HUDEP-2 (cell line): Measurements from ENCODE around the gene JCAD.

Source experiments
- DNase-seq, 76 experiments: peaks; one replicate each; lab custom pipeline; 2025; ENCODE audit not compliant: unreplicated experiment in 76 of 76; lab: John Stamatoyannopoulos, UW

Gene JCAD

GRCh38 chr10:30046476-30046875 is 12.9 kb downstream of the JCAD start:
- no peak for DNase-seq

- no peak for DNase-seq
These were observed 13.4 kb downstream of the JCAD start for GRCh38 chr10:30045961-30046360.

GRCh38 chr10:30043476-30044270 is 15.7 kb downstream of the JCAD start:
- no peak for DNase-seq

GRCh38 chr10:30042820-30043219 is 16.6 kb downstream of the JCAD start:
- no peak for DNase-seq

GRCh38 chr10:30041196-30042105 is 17.9 kb downstream of the JCAD start:
- DNase-seq = no peak

GRCh38 chr10:30040597-30040996 is 18.8 kb downstream of the JCAD start:
- no peak for DNase-seq

GRCh38 chr10:30039988-30040387 is 19.4 kb downstream of the JCAD start:
- DNase-seq = no peak

GRCh38 chr10:30039567-30039966 is 19.8 kb downstream of the JCAD start:
- no peak for DNase-seq

- DNase-seq = no peak
These were observed 20.4 kb downstream of the JCAD start for GRCh38 chr10:30038781-30039536.

DNA sequence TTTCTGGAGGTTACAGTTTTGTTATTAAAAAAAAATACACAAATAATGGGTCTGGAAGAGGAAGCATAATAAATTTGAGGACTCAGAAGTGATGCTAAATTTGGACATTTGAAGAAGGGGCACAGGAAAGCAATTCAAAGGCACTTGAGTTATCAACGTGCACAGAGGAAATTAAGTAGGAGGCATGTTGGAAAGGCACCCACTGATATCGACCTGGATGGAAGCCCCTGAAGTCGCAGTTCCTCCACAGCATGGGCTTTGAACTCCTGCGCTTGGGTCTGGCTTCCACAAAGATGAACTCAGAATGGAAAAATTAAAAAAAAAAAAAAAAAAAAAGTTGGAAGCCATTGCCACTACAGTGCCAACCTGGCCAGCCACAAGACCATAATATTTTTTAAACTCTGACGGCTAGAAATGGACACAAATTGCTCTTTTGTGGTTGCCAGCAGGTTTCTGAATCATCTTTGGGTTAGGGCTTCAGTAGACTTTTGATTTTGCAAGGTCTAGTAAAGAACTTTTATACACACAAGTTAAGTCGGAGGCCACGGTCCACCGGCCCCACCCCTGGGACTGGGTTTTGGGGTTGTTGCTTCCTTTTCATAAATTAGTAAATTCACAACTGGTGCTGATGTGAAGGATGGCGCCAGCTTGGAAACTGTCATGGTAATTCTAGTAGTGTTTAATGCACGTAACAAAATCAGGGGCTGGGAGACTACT is 21.6 kb downstream of the JCAD start:
- DNase-seq = no peak

GRCh38 chr10:30036811-30037210 is 22.6 kb downstream of the JCAD start:
- DNase-seq = no peak

GRCh38 chr10:30036341-30036740 is 23.0 kb downstream of the JCAD start:
- no peak for DNase-seq

DNA sequence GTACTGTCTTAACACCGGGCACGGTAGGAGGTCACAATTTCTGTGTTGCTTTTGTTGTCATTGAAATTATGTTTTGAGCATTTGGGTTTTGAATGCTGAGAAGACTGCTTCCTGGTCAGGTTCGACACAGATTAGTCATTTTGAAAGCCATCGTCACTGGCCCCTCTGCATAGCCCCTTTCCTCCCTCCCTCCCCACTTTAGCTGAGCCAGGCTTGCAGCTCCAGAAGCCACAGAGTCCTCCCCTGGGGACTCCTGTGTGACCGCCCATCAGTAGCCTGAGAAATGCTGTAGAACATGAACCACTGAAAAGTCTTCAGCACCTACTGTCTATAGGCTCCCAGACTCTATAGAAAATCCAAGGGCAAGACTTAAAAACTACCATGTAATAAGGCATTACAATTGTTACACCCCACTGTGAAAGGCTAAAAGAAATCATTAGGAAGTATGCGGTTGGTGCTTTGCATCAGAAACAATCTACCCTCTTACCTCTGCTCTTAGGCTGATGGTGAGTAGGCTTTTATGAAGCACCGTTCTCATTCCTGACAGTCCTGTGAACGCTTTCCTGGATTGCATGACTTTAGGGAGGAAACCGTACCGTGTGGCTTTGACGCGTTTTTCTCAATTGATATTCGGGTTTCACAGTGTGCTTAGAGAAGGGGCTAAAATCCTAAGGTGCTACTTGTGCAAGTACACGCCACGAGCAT is 24.8 kb downstream of the JCAD start:
- no peak for DNase-seq

DNA sequence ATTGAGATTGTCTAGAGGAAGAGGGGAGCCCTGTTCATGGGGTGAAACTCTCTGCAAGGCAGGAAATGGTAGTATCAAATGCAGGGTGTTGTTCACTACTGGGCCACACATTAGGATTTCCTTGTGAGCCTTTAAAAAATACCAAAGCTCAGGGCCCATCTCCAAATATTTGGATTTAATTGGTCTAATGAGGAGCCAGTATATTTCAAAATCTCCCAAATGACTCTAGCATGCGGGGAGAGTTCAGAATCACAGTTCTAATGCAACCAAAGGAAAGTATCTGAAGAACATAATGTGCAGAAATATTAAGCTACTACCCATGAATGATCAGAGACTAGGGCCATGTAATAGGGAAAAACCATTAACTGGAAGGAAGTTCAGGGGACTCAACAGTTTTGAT is 27.3 kb downstream of the JCAD start:
- DNase-seq = no peak

- DNase-seq = no peak
These were observed 29.5 kb downstream of the JCAD start for GRCh38 chr10:30029872-30030256.

GRCh38 chr10:30029164-30029871 is 30.1 kb downstream of the JCAD start:
- no peak for DNase-seq

DNA sequence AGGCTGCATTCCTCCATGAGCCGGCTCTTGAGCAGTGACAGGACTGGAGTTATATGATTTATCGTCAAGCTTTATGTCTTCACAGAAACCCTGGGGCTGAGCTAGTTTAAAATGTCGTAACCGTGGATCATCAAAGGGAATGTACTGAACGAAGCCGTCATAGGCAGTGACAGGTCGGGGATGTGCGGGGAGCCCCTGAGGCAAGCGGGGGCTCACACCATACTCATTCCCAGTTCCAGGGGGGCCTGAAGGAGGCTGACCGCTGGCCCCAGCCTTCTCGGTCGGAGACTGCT is 30.7 kb downstream of the JCAD start:
- DNase-seq = no peak

DNA sequence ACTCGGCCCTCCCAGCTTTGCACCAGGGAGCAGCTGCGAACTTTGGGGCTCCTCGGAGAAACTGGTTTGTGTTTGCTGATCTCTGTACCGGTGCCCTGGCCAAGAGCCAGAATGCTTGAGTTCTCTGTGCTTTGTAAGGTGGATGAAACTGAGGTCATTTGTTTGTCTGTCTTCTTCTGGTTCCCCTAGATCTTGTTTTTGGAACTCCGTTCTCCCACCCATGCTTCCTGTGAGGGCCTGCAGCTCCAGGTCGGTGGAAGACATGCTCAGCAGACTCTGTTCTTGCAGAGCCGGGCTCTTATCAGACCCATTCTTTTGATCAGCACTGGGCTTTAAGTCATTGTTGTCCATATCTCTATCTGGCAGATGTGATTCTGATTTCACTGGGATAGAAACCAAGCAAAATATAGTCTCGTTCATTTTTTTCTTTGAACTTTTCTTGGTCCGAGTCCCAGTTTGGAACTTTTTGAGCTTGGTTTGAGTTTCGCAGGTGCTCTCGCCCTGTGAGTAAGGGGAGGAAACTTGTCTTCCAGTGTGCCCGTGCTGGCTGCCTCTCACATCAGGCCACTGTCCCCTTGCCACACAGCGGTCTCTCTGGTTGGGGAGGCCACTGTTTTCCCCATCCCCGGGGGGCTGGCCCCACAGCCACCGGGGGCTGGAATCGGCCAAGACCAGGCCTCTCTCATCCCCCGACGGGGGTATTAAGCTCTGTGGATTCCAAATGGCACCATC is 31.2 kb downstream of the JCAD start:
- peak in 3 of 76 experiments; percentile 4 to 10 (median 7) for DNase-seq
